Right forelimb (tissue), 1 donor: Measurements from ENCODE around the gene PDHX.
"Not testable (repeated sequence)": the region's sequence is repeated elsewhere in the genome, so short reads cannot be mapped to it uniquely, and the experiment has no call there.

Experiments
- DNase-seq: peaks from one replicate; pipeline ENCODE4 v3.0.0-alpha.2; 2018

PDHX gene

DNA sequence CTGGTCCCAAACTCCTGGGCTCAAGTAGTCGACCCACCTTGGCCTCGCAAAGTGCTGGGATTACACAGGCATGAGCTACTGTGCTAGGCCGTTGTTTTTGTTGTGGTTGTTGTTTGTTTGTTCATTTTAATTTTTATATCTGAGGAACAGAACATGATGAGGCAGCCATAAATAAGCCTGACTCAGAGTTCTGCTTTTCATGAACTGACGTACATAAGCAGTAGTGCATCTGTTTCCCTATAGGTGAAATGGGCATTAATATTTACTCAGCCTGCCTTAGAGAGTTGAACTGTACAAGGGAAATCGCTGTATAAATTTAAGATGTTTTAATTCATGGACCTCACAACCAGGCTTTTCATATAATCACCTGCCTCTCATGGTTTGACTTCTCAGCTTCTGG lies 80.5 kb downstream of the PDHX start:
- no peak for DNase-seq

DNA sequence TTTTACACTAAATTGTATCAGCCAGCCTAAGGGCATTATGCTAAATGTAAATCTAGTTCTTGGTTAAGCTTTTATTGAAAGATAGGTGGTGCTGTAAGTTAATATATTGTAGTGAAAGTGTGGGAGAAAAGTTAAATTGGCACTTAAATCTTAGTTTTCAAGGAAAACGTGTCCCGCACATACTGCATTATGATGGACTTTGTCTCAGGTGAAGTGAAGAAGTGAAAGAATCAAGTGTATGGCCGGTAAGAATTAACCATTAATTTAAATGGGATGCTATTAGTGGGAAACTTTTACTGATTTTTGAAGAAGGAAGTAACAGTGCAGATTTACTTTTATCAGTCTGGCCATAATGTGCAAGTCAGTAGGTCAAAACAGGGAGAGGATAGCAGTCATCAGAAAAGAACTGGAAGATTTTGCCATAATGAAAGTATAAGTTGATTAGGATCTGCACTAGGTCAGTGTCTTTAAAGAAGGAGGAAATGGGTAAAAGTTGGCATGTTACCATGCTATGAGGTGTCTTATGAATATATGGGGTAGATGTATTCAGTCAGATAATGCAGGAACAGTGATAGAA lies 81.6 kb downstream of the PDHX start:
- no peak for DNase-seq

DNA sequence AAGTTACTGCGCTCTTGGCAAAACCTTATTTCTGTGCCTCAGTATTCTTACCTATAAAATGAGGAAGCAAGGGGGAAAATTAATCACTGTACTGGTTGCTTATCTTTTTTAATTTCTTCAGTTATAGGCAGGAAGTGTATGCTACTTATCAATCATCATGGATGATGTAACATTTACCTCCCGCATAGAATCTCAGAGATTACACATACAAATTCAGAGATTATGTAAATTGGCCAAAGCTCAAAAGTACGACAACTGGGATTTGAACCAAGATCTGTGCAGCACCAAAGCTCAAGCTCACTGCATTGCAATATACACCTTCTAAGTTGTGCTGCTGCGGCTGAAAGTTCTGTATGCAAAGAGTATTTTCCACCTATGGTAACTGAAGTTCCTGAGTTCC lies 83.0 kb downstream of the PDHX start:
- no peak for DNase-seq

DNA sequence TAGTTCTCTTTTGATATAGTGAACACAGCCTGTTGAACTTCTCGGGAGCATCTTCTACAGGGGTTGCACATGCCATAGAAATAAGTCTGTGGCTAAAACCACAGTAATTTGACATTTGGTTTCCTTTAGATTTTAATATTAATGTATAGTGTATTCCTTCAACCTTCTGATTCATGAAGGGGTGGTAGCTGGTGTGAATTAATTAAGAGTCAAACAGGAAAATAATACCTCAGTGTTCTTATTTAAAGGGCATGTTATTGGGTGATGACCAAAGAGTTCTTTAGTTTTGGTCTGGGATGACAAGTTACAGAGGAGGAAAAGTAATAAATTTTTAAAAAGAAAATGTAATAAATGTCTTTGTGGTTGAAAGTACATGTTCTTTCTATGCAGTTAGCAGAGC lies 86.8 kb downstream of the PDHX start:
- no peak for DNase-seq

DNA sequence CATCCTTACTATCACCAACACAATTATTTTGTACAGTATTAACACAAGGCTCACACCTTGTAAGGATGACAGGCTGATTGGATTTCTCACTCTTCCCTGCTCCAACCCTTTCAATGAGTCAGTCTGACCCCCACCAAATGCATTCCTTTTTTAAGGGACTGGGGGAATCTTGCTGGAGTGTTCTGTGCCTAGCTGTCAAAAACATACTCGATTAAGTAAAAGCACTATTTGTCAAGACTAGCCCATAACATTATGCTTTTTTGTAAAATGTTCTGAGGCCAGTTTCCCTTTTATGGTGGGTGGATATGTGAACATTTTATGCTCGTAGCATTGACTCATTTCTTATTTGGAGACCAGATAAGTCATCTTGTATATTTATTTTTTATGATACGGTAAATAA lies 87.2 kb downstream of the PDHX start:
- no peak for DNase-seq

DNA sequence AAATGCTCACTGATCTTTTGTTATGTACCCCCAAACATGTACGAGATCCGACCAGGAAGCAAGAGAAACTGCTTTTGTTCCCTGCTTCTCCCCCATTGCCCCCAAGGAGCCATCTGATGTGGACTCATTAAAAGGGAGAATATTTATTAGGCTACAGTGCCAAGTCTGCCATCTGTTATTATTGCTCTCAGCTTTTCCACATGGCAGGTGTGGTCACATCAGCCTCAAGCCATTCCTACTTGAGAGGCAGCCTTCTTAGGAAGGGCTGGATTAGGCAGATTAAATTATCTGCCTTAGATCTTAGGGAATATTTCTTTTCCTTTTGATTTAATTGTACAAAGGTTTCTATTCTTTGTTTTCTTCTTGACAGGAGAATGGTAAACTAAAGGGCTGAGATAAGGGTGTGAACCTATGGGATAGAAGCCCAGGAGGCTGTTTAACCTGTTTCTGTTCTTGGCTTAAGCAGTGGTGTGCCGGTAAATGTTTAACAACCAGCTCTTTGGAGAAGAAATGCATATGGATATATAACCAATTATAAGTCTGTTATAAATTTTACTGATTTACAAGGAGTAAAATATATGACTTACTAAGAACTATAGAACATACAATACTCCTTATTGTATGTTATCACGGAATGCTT lies 88.8 kb downstream of the PDHX start:
- DNase-seq = no peak

DNA sequence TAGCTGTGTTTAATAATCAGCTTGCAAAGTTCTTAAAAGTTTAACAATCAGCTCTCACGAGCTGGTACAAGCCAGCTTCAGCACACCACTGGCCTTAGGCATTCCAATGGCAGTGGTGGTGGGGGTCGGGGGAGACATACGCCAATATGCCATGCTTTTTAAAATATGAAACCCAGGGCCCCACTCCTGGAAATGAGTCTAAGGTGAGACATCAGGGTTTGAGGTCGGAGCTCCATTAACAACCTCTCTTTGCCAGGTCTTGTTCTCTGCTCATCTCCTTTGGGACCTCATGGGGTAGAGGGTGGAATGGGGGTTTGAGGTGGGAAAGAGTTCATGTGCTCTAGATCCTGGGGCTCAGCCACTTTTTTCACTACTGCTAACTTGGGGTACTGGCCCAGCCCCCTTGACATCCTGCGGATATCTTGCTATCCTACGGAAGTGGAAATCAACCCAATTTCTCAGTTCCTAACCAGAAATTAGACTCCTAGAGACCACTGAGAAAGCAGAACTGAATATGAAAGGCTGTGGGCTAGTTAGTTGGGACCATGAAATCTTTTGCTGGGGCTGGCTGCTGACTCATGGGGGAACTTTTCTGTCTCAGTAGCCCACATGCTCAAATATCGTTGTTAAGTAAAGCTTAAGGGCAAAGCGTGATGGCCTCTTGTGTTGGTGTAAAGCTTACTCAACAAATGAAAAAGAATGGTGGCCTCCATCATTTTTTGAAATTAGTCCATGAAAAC lies 90.1 kb downstream of the PDHX start:
- no peak for DNase-seq

DNA sequence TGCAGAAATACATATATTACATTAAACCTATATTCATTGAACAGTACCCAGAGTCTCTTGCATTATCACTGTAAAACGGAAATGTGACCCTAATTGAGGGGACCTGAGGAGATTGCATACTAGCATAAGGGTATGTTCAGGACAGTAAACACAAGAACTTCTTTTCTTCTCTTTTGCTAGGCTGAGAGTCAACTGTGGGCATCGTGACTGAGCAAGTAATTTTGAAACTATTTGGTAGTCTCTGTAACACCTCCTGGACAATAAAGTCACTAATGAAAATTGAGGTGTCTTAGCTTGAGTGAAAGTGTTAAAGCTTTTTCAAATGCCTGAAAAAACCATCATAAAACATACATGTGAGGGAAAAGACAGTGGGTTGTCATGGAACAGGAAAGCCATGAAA lies 90.9 kb downstream of the PDHX start:
- DNase-seq = no peak

DNA sequence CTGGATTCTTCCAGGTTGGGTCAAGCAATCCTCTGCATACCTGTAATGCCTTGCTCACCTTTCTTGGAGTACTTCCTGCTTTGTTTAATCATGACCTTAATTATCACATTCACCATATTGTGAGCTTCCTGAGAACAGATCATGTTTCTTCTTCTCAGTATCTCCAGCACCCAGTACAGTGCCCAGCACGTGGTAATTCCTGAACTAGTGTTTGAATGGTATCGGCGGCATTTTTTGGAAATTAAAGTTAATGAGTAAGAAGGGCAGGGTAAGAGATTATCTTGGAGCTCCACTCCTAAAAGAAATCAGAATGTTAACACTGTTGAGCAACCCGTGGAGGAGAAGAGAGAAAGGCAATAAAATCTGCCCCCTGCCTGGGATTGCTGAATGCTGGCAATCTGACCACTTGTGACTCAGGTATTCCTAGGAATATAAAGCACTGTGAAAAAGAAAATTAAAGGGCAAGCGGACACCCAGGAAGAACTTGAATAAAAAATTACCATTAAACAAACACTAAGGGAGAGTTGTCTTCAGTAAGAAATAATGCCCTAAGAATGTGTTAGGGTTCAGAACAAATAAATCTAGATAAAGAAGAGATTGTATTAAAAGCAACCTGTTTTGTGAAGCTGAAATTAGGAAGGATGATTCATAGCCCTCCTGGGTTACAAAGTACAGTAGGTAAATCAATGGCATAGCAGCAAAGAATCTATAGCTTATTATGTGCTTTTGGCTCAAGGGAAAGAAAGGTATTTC lies 92.9 kb downstream of the PDHX start:
- no peak for DNase-seq

DNA sequence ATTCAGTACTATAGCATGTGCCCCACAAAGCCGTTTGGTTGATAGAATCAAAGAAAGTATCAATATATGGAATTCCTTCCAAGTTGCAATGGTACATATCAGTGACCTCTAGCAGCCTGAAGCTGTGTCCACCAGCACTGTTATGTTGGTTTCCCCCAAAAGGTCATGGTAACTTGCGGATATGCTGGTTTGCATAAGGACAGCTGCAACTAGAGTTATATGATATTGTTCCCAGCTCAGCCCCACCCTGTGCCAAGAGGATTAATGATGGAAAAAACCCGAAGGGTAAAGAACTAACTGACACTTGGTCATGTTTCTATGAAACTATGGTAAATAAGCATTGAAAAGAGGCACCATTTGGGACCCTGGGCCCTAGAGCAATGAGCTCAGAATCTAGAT lies 93.5 kb downstream of the PDHX start:
- no peak for DNase-seq

DNA sequence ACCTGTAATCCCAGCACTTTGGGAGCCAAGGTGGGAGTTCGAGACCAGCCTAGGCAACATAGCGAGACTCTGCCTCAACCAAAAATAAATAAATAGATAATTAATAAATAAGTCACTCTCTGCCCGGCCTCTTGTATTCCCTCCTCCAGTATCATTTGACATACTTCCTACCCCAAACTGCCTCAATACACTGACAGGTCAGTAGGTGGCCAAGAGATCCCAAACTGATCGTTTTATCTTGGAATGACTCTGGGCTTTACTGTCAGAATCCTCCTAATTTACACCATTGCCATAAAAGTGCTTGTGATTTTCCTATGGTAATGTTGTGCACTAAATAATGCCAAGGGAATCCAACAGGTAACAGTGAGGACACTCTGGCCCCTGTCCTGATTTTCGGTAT lies 94.2 kb downstream of the PDHX start:
- DNase-seq = no peak

DNA sequence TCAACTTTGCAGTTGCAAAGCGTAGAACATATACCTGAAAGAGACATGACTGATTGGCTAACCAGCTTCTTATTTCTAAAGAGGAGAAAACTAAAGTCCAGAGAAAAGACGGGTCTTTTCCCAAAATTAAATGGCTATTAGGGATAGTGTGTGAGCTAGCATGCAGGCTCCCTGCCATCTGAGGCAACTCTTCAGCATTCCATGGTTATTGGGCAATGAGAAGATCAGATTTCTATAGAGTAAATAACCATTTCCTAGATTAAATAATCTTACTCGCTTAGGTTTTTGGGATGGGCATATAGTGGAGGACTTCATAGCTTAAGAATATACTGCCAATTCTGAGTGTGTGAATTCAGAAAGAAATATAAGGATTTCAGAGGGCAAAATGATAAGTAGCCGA lies 95.0 kb downstream of the PDHX start:
- DNase-seq = no peak

DNA sequence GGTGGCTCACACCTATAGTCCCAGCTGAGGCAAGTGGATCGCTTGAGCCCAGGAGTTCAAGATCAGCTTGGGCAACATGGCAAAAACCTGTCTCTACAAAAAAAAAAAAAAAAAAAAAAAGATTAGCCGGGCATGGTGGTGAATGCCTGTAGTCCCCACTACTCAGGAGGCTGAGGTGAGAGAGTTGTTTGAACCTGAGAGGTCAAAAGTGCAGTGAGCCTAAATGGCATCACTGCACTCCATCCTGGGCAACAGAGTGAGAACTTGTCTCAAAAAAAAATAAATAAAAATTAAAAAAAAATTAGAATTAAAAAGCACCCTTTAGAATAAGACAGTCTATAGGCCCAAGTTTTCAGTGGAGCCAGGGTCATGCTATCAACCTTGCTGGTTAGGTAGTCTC lies 95.5 kb downstream of the PDHX start:
- DNase-seq = no peak

DNA sequence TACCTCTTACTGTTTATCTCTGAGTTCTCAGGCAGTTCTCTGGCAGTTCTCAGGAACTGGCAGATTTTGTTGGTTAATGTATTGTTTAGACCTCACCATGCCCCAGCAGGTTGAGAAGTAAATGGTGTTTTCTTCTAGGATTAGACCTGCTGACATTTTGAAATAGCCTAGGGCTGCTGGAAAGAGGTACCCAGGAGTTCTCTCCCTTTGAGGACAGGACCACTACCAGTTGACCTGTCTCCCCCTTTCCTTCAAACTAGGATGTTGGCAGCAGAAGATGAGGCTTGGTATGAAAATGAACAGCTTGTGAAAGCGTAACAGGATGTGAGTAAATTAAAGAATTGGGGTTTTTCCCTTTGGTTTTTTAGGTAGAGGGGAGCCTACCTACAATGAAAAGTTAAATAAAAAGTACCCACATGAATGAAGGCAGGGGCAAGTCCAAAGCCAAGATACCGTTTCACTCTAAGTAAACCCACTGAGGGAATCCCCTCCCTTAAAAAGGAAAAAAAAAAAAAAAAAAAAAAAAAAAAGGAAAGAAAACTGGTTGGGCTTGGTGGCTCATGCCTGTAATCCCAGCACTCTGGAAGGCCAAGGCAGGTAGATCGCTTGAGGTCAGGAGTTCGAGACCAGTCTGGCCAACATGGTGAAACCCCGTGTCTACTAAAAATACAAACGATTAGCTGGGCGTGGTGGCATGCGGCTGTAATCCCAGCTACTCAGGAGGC lies 96.2 kb downstream of the PDHX start:
- DNase-seq = no peak

DNA sequence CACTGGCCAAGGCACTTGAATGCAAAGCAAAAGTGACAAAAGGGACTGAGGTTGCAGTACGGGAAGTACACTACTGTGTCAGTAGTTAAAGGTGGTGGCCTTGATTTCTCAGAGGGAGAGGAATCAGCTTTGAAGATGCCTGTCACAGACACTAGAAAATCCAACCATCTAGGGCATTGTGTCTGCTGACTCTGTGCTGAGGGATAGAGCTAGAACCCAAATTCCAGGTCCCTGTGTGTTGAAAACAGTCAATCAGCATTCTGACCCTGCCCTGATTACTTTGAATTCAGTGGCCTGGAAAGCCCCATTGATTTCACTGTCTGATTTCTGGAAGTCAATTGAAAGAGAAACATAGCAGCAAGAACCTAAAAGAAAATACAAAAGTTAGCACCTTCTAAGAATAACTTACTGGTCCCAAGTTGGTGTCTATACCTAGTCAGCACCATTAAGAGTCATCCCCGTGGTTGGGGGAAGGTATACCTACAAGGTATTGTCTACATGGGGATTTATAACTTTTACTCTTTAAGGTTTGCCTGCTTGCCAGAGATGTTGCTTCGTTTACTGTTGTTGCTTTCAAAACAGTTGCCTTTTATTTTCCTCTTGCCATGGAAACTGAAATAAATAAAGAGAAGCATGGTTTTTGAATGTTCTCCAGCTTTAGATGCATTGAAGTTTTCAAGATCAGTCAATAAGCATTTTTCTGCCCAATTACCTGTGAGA lies 97.3 kb downstream of the PDHX start:
- DNase-seq = no peak

DNA sequence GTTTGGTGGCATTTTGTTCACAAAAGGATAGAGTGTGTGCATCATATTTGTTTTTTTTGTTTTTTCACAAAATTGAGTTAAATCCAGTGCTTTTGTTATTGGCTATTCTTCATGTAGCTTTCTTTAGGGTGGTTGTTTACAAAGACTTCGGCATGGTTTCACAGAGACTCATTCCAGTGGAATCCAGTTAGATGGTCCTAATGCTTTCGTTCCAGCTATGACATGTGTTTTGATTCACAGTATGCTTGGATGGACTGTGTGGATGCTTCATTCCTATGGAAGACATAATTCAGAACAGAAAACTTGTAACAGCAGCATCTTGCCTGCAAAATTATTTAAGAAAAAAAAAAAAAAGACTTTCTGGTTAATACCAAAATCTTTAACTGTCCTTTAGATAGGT lies 97.9 kb downstream of the PDHX start:
- DNase-seq = no peak

DNA sequence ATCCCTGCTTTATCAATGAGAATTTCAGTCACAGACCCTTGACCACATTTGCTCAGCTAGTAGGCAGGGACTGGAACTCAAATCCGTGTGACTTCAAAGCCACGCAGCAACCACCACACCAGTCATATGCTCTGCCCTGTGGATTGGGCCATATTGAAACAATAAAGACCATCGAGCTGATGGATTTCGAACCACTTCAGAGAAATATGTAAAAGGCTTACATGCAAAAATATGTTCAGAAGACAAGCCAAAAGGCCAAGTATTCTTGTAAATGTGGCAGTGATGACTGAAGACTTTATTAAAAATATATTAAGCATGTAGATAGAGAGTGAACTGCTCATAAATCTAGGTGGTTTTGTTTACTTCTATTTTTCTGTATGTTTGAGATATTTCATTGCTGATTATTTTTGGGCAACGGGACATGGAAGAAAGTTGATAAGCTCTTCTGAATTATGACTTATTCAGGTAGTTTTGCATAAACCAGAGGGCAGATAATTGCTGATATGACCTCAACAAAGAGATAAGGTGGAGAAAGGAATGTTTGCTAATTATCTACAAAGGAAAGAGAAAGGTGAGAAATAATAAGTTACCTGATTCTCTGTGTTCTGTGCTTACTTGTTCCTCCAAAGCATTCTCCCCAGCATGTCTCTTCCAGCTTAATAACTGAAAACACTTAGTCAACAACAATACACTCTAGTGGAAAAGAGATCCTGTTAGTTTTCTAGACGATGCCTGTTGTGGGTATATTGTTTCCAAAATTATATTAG lies 99.4 kb downstream of the PDHX start:
- no peak for DNase-seq

DNA sequence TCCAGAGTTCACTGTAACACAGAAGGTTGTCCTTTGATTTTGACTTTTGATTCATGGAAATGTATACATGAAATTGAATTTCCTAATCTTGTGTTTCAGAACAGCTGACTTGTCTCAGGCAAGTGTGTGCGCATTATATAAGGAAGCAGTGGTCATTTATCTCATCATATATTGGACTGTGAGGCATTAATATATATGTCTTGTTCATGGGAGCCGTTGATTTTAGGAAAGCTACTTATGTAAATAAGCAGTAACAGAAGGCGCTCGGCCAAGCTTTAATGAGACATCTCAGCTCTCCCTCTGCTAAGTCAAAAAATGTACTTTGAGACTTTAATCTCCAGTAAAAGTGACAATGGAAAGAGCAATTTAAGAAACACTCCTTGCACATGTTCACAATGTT lies 100.5 kb downstream of the PDHX start:
- DNase-seq = no peak

DNA sequence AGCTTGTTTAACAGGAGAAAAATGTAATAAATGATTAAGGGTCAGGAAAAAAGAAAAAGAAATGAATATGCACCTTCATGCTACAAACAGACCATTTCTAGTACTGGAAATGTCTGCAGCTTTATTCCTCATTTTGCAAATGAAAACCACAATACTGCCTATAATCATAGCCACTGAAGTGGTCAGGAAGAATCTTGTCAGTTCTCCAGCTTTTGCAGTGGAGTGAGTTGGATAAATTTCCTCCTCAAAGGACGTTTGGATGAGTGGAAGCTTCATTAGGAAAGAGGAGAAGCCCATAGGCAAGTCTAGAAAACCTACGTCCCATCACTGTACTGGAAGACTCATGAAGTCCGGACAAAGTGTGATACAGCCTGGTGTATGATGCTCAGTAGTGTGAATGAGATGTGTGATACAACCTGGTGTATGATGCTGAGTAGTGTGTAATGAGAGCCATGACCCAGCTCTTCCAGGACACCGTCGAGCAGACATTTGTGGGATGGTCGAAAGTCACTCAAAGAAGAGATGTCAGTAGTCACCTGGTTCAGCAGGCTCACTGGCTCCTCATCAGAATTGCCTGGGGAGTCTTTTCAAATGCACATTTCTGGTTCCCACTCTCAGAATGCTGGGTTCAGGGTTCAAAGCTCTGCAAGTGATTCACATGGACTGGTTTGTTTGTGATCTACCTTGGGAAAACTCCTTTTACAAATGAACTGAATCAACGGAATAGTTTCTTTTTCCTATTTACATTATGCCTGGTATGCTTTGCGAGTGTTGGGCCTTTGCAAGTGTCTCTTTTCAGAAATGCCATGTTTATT lies 101.3 kb downstream of the PDHX start:
- DNase-seq = no peak

DNA sequence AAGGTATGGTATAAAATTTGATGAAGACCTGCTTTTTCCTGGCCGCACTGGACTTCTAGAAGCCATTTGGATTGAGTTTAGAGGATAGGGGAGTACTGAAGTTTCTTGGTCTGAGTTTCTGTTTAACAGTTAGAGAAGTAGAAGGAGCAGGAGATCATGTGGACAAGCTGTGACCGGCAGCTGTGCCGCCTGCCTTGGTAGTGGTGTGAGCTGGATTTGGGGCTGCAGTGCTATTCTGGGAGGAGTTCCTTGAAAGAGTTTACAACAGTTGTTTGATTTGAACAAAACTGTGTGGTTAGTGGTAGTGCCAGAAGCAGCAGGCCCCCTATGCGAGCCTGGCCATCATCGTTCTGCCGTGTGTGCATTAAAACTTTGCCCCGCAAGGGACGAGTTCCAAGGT lies 105.2 kb downstream of the PDHX start:
- no peak for DNase-seq

DNA sequence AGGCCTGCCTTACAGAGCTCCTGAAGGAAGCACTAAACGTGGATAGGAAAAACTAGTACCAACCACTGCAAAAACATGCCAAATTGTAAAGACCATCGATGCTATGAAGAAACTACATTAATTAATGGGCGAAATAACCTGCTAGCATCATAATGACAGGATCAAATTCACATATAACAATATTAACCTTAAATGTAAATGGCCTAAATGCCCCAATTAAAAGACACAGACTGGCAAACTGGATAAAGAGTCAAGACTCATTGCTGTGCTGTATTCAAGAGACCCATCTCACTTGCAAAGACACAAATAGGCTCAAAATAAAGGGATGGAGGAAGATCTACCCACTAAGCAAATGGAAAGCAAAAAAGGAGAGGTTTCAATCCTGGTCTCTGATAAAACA lies 107.5 kb downstream of the PDHX start:
- DNase-seq = not testable (repeated sequence)
